Activated CD8-positive, alpha-beta T cell treated with anti-CD3 and anti-CD28 coated beads for 36 hours (primary cell): Measurements from ENCODE around the gene SMARCAL1. TPM values are rescaled to one million over a fixed set of nuclear protein-coding genes. Genes with fewer than 3 reads are reported as not detected.

Experiments
- ATAC-seq: fragments of 200-7000 bp; cut with Tn5 transposase; one replicate; pipeline ENCODE4 v1.10.0; 2021; ENCODE audit warnings: mild to moderate bottlenecking, moderate library complexity
- CTCF ChIA-PET: fragments of 350-600 bp; sonication (Branson Sonifier 250); formaldehyde crosslinking; loops from one replicate; lab custom pipeline; 2021; ENCODE audit warnings: antibody characterized with exemption; lab: Charles Lee
- POLR2A ChIA-PET: fragments of 350-600 bp; sonication (Branson Sonifier 250); formaldehyde crosslinking; loops from one replicate; lab custom pipeline; 2021; ENCODE audit warnings: antibody characterized with exemption; lab: Charles Lee
- DNase-seq: peaks from one replicate; pipeline ENCODE4 v3.0.0-alpha.2; 2020
- H3K27ac Mint-ChIP-seq: one replicate; pipeline ENCODE4 v1.8.0; 2021; ENCODE audit warnings: mild to moderate bottlenecking, mixed read lengths
- H3K27me3 Mint-ChIP-seq: one replicate; pipeline ENCODE4 v1.8.0; 2021; ENCODE audit warnings: mixed read lengths
- H3K36me3 Mint-ChIP-seq: one replicate; pipeline ENCODE4 v1.8.0; 2021; ENCODE audit warnings: low read depth, mixed read lengths
- H3K4me1 Mint-ChIP-seq: one replicate; pipeline ENCODE4 v1.8.0; 2021; ENCODE audit warnings: low read depth, mixed read lengths
- H3K4me3 Mint-ChIP-seq: one replicate; pipeline ENCODE4 v1.8.0; 2021; ENCODE audit warnings: mild to moderate bottlenecking, moderate library complexity, mixed read lengths
- H3K9me3 Mint-ChIP-seq: one replicate; pipeline ENCODE4 v1.8.0; 2021; ENCODE audit warnings: mixed read lengths
- intact Hi-C: fragments of 100-400 bp; cut with micrococcal nuclease; formaldehyde crosslinking; loops from one replicate; pipeline ENCODE4 v1.10.0; 2022
- total RNA-seq, 2 experiments: library from RNA; stranded (reverse); gene quantifications; one replicate each; pipeline ENCODE4 v1.2.3, GENCODE V29; 2021
- TF ChIP-seq, protein P1 (sequence below): fragments of 200-600 bp; IDR thresholded peaks from one replicate; pipeline ENCODE4 v1.8.0; 2022; ENCODE audit warnings: antibody characterized with exemption, mild to moderate bottlenecking

Gene SMARCAL1
- total RNA-seq, 2 experiments from 2014 or later: 22.3 to 24.7 TPM

DNA sequence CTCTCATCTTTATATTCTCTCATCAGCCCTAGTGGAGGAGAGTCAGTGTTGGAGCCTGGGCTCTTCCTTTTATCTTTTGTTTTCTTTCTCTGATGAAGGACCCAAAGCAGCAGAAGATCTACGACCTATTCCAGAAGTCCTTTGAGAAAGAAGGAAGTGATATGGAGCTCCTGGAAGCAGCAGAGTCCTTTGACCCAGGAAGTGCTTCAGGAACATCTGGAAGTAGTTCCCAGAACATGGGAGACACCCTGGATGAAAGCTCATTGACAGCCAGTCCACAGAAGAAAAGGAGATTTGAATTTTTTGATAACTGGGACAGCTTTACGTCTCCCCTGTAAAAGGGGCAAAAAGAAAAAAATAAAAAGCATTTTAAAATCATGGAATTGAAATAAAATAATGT, 70.4 kb downstream of the SMARCAL1 start:
- DNase-seq (no peak), ATAC-seq (no peak)
- no peak overlapping the region for H3K4me3 Mint-ChIP-seq
- intact Hi-C loops: no loop called here
- no peaks in the 10 kb centered on the region for H3K27me3 Mint-ChIP-seq
- ChIA-PET CTCF (no interaction called here), POLR2A (interaction anchor here (1.1 kb wide), 1 partner anchor 24 kb away, joined by 3 read pairs; no protein-coding TSS in a partner anchor)
- H3K9me3 Mint-ChIP-seq: no peaks in the 10 kb centered on the region
- H3K4me1 Mint-ChIP-seq: peaks cover 8% of the 10 kb centered on the region
- TF ChIP-seq, protein P1, sequence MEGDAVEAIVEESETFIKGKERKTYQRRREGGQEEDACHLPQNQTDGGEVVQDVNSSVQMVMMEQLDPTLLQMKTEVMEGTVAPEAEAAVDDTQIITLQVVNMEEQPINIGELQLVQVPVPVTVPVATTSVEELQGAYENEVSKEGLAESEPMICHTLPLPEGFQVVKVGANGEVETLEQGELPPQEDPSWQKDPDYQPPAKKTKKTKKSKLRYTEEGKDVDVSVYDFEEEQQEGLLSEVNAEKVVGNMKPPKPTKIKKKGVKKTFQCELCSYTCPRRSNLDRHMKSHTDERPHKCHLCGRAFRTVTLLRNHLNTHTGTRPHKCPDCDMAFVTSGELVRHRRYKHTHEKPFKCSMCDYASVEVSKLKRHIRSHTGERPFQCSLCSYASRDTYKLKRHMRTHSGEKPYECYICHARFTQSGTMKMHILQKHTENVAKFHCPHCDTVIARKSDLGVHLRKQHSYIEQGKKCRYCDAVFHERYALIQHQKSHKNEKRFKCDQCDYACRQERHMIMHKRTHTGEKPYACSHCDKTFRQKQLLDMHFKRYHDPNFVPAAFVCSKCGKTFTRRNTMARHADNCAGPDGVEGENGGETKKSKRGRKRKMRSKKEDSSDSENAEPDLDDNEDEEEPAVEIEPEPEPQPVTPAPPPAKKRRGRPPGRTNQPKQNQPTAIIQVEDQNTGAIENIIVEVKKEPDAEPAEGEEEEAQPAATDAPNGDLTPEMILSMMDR: no peak
- H3K27ac Mint-ChIP-seq: no peak overlapping the region
- peaks cover 25% of the 10 kb centered on the region for H3K36me3 Mint-ChIP-seq

DNA sequence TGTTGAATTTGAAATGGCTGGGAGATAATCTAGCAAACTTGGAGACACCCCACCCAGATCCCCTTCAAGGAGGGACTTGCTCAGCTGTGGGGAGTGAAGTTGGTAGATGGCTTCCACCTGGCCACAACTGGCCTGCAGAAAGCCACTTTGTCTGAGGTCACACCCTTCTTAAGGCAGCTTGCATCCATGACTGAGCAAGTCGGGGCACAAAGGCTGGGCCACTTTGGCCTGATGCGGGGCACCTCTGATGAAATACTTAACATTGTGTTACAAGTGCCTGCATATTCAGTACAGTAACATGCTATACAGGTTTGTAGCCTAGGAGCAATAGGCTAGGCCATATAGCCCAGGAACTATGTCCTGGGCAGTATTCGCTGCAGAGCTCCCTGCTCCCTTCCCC, 73.0 kb downstream of the SMARCAL1 start:
- intact Hi-C loops: no loop called here
- no peak for ATAC-seq
- ChIA-PET POLR2A (no interaction called here), CTCF (no interaction called here)
- no peak for DNase-seq
- no peaks in the 10 kb centered on the region for H3K9me3 Mint-ChIP-seq
- TF ChIP-seq, protein P1: no peak
- no peaks in the 10 kb centered on the region for H3K27me3 Mint-ChIP-seq
- H3K4me1 Mint-ChIP-seq: no peaks in the 10 kb centered on the region
- H3K4me3 Mint-ChIP-seq: no peak overlapping the region
- H3K27ac Mint-ChIP-seq: no peak overlapping the region
- H3K36me3 Mint-ChIP-seq: peaks cover 14% of the 10 kb centered on the region

DNA sequence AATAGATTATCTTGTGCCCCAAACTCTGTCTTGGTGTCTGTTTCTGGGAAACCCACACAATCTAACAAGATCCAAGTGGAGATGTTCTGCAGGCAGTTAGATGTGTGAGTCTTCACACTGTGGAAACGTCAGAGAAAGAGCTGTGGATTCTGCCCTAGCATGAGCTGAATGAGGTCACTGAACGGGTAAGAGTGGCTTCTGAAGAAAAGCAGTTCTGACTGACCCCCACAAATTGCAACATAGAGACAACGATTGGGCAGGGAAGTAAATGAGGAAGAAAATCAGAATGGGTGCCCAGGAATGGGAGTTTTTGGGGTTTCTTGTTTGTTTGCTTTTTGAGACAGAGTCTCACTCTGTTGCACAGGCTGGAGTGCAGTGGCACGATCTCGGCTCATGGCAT, 73.5 kb downstream of the SMARCAL1 start:
- intact Hi-C loops: no loop called here
- no peaks in the 10 kb centered on the region for H3K4me1 Mint-ChIP-seq
- ATAC-seq (no peak), DNase-seq (no peak)
- ChIA-PET CTCF (no interaction called here), POLR2A (no interaction called here)
- H3K36me3 Mint-ChIP-seq: peaks cover 9% of the 10 kb centered on the region
- H3K27ac Mint-ChIP-seq: no peak overlapping the region
- TF ChIP-seq, protein P1: no peak
- no peaks in the 10 kb centered on the region for H3K9me3 Mint-ChIP-seq
- H3K4me3 Mint-ChIP-seq: no peak overlapping the region
- H3K27me3 Mint-ChIP-seq: no peaks in the 10 kb centered on the region

DNA sequence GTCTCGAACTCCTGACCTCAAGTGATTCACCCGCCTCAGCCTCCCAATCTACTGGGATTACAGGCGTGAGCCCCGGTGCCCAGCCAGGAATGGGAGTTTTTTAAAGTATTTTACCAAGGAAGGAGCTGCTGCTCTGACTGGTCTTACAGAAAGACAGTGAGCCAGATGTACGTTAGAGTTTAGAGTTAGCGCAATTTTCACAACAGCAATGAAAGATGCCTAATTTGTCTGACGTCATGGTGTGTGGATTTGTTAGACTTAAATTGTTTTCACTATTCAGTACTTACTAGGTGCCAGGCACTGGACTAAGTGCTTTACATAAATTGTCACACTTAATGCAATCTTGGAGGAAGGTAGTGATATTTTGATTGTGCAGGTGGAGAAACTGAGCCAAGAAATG, 74.0 kb downstream of the SMARCAL1 start:
- POLR2A ChIA-PET: no interaction called here
- Mint-ChIP-seq H3K27ac (no peak overlapping the region), H3K4me3 (no peak overlapping the region), H3K4me1 (no peaks in the 10 kb centered on the region), H3K9me3 (no peaks in the 10 kb centered on the region), H3K36me3 (peaks cover 7% of the 10 kb centered on the region), H3K27me3 (no peaks in the 10 kb centered on the region)
- CTCF ChIA-PET: interaction anchor here (1.7 kb wide), 1 partner anchor 11 kb away, joined by 7 read pairs; no protein-coding TSS in a partner anchor
- TF ChIP-seq, protein P1: no peak
- intact Hi-C loops: no loop called here
- ATAC-seq (no peak), DNase-seq (no peak)

DNA sequence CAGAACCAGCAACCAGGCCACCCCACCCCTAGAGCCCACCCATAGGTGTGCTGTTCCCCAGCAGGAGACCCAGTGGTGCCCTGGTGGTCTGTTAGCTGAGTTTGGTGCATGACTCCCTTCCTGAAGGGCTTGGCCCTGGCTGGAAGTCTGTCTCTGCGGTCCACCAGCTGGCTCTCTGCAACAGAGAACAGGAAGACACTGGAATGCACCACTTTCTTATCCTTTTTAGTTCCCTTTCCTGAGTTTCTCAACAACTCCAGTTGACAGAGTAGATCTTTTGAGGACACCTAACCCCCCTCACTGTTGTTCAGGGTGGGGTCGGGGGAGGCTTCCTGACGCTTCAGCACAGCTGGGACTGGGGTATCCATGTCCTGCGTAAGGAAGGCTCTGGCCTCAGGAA, 74.4 kb downstream of the SMARCAL1 start:
- TF ChIP-seq, protein P1: no peak
- intact Hi-C loops: no loop called here
- Mint-ChIP-seq H3K36me3 (peaks cover 6% of the 10 kb centered on the region), H3K27ac (no peak overlapping the region), H3K27me3 (no peaks in the 10 kb centered on the region), H3K4me3 (no peak overlapping the region), H3K4me1 (no peaks in the 10 kb centered on the region), H3K9me3 (no peaks in the 10 kb centered on the region)
- ChIA-PET POLR2A (interaction anchor here (1.3 kb wide), 1 partner anchor 12 kb away, joined by 7 read pairs; the partner anchor contains the start of gene RPL37A), CTCF (interaction anchor here (1.7 kb wide), 1 partner anchor 11 kb away, joined by 7 read pairs; no protein-coding TSS in a partner anchor)
- ATAC-seq (no peak), DNase-seq (no peak)
